H4 (cell line): ENCODE data around the gene NDFIP2. TPM values are rescaled to one million over a fixed set of nuclear protein-coding genes. Genes with fewer than 3 reads are reported as not detected.

Experiments
- DNase-seq: peaks from one replicate; pipeline ENCODE4 v3.0.0-alpha.2; 2015; ENCODE audit warnings: low spot score
- total RNA-seq: library from RNA; depleted of rRNA; stranded (reverse); fragments of >200 nt; shearing (Covaris generic); gene quantifications from 2 replicates; pipeline ENCODE4 v1.2.3, GENCODE V29; 2014; rRNA removed

The NDFIP2 gene
- total RNA-seq: 22.8 and 28.4 TPM in 2 replicates

GRCh38 chr13:79480954-79481684 lies at the start of gene NDFIP2:
NDFIP2 (plus strand) TSS chr13:79481155; CDS start chr13:79481204, 49 bp downstream.
- DNase-seq: peak; percentile 58

DNA sequence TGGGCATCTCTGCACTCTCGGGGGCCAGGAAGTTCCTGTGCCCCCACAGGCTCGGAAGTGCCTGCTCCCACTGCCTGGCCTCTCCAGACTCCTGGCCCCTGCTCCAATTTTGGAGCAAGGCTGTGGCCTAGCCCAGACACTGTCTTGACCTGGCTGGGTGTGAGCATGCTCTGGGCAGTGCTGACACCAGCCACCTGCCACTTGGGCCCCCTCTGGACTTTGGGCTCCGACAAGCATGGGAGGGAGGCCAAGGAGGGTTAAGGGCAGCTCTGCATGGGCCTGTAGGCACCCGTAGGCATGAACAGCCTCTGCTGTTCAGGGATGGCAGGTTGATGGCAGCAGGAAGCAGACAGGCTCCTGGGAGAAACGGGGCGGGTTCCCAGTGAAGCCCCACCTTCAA lies 48.9 kb upstream of the NDFIP2 start:
- DNase-seq: no peak

GRCh38 chr13:79432992-79433391 lies 48.0 kb upstream of the NDFIP2 start:
- DNase-seq: no peak

- DNase-seq: no peak
These were observed 46.4 kb upstream of the NDFIP2 start for GRCh38 chr13:79434556-79434955.

GRCh38 chr13:79435561-79435990 lies 45.4 kb upstream of the NDFIP2 start:
- peak; percentile 6 for DNase-seq

DNA sequence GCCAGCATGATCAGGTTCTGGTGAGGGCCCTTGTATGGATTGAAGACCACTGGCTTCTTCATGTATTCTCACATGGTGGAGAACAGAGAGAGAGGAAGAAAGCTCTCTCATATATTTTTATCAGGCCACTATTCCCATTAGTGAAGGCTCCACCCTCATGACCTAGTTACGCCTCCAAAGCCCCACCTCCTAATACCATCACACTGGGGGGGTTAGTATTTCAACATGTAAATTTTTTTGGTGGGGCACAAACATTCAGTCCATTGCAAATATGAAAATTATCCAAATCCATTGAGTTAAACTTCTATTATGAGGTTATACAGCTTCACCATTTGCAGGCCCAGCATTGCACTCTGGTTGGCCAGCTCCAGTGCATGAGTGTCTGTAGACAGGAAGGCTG lies 41.7 kb upstream of the NDFIP2 start:
- DNase-seq: no peak

GRCh38 chr13:79440958-79441528 lies 39.9 kb upstream of the NDFIP2 start:
- DNase-seq: no peak

DNA sequence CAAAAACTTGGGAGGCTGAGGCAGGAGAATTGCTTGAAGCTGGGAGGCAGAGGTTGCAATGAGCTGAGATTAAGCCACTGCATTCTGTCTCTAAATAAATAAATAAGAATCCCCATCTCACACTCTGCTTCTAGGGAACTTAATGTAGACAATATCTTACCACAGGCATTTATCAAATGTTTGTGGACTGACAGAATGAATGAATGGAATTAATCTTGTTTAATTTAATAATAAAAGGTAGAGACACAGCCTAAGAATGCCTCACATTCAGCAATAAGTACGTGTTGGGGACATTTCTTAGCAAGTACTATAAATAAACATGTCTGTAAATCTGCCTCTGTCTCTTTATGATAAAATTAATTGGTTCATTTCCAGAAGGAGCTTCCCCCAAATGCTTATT lies 38.7 kb upstream of the NDFIP2 start:
- no peak for DNase-seq

DNA sequence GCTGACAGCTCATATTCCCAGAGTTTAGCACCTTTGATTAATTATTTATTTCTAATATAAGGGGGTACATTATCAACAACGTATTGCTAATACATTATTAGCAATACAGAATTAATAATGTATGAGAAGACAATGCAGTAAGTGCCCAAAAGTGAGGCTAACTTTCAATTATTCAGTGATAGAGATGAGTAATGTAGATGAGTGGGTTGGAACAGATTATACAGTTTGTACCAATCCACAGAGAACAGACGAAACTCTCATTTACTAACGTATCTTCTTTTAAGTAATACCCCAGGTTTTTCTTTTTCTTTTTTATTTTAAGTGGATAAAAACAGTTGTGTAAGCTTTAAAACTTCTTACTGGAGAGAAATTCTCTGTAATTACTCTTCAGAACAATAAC lies 38.2 kb upstream of the NDFIP2 start:
- no peak for DNase-seq

DNA sequence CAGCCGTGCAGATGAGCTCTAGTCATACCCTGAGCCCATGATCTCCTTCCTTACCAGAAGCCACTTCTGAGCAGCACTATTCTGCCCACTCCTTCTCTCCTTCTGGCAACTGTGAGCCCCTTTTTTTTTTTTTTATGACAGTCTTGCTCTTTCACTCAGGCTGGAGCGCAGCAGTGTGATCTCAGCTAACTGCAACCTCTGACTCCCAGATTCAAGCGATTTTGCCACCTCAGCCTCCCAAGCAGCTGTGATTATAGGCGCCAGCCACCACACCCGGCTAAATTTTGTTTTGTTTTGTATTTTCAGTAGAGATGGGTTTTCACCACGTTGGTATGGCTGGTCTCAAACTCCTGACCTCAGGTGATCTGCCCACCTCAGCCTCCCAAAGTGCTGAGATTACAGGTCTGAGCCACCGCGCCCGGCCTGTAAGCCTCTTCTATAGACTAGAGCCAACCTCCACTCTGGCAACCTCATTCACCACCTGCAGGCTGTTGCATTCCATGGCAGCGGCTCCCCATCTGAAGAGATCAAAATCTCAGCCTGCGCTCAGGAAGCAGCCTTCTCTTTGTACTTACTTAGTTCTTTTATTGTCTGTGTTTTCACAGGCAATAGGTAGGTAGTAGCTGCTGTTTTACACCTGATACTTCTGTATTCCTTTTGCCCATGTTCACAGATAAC lies 34.8 kb upstream of the NDFIP2 start:
- no peak for DNase-seq

GRCh38 chr13:79447141-79447540 lies 33.8 kb upstream of the NDFIP2 start:
- DNase-seq: no peak

DNA sequence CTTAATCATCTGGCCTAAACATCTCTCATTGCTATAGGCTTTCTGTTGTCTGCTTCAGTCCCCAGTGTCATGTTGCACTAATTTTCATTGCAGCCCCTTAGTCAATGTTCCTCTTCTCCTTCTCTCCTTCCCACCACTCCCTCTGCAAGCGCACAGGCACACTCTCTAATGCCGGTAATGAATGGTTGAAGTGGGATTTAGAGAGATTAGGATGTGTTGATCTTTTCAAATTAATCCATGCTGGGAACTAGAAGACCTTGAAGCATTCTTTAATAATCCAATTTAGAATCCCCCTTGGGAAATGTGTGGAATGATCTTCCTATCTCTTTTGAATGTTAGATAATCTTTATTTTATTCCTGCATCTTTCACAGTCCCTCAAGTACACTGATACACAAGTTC lies 33.2 kb upstream of the NDFIP2 start:
- no peak for DNase-seq

DNA sequence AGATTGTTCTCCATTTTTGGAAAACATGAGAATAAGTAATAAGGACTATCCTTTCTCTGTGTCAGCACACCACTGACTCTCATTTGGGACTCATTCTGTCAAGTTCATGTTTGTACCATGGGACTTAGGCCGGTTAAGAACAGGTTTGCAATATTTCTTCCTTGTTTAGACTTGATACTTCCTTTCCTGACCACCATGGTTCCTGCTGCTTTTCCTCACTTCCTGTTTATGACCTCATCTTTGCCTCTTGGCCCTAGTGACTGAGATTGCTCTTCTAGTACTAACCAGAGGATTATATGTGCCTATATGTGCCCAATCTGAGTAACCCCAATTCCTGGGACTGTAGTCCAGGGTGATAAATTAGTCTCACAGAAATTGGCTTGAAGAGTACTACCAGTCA lies 32.5 kb upstream of the NDFIP2 start:
- peak; percentile 10 for DNase-seq

- no peak for DNase-seq
These were observed 30.8 kb upstream of the NDFIP2 start for GRCh38 chr13:79450110-79450509.

DNA sequence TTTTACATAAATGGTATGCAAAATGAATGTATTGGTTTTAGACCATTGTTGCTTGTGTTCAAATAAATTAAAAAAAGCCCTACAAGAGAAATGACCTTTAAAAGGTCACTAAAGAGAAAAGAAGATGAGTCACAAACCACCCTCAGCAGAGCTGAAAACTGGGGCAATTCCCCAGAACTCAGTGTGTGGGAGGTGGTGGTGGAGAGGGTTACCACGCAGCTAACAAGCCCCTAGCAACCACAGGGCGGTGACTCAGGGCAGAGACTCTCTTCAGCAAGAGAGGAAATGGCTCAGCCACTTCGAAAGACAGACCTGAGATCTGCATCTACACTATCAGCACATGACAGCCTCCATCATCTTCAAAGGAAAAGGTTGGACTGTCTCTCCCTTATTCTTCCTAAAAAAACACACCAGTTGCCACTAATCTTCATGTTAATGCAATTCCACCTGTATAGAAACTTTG lies 29.4 kb upstream of the NDFIP2 start:
- DNase-seq: peak; percentile 36

DNA sequence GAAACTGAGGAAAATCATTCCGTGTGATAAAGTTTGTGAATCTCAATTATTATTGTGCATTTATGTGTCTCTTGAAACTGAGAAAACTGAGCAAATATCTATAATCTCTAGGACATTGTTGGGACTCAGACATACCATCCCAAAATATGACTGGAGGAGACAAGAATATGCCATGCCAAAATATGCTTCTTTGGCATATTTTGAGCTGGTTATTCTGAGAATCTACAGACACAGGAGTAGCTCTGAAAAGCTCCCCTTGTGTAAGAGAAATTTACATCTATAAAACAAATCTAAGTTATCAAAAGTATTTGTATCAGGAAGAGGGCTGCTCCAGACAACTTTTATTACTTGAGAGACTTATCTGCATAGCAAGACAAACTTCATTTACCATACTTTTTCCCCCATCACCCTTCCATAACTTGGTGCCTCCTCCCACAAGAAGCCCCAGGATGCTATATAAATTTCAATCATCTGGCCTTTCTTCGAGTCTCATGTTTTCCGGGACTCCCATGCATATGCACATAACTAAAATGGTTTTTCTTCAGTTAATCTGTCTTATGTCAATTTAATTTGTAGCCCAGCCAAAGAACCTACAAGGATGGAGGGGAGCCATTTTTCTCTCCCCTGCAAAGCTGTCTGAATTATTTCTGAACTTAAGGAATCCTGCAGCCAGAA lies 28.6 kb upstream of the NDFIP2 start:
- no peak for DNase-seq

DNA sequence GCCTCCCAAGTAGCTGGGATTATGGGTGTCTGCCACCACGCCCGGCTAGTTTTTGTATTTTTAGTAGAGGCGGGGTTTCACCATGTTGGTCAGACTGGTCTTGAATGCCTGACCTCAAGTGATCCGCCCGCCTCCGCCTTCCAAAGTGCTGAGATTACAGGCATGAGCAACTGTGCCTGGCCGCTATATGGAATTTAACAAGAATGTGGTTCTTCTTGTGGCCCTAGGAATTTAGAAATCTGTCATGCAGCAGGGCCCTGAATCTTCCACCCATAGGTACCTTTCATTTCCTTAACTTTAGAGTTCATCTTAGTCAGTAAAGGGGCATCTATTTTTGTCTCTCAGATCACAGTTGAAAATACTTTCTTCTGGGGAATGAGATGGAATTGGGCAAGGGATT lies 25.6 kb upstream of the NDFIP2 start:
- no peak for DNase-seq

DNA sequence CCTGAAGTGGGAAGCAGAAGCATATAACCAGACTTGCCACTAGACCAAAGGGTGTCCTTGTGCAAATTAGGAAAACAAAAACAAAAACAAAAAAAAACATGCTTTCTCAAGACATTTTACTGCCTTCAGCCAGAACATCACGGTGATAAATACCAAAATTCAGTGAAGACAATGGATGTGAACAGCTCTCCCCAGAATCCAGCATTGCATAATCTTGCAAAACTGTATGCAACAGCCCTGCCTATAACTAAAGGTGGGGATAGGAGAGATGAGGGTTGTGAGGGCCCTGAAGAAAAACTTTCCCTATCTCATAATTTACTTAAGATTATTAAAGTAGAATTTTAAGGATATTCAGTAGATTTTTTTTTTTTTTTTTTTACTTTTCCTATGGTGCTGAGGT lies 24.9 kb upstream of the NDFIP2 start:
- DNase-seq: no peak

DNA sequence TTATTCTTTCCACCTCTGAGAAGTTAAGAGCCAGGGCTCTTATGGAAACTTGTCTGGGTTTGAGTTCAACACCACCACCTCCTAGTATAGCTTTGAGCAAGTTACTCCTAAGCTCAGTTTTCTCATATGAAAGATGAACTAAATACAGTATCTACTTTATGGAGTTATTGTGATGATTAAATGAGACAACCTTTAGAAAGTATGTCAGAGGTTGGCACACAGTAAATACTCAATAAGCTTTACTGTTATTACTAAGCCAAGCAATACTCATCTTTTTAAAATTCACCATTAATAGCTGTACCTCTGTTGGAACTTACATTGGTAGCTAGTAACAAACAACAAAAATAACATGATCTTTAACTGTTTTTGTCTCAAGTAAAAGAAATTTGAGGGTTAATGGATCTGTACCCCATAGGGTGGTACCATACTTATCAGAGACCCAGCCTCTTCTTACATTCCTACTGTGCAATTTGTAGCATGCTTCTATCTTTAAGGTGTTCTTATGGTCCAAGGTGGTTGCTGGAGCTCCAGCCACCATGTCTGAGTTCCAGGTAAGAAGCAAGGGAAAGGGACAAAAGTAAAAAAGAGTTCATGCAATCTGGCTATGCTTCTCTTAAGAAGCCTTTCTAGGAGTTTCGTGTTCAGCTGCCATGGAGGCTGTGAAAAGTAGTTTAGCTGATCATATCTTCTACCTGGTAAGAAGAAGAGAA lies 24.1 kb upstream of the NDFIP2 start:
- DNase-seq: no peak

DNA sequence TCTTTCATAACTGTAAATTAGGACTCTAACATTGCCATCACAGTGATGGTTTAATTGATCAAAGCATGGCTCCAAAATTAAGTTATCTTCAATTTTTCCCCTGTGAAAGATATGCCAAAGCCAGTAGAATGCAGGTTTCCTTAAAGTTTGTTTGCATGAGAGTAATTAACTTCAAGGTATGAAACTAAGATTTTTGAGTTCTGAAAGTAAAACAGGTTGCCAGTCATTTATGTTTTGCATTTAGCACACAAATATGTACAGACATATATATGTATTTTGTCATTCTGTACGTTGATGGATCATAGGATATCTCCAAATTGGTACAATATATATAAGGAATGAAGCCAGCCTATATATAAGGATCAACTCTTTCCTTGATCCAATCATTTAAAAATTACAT lies 23.6 kb upstream of the NDFIP2 start:
- DNase-seq: no peak

DNA sequence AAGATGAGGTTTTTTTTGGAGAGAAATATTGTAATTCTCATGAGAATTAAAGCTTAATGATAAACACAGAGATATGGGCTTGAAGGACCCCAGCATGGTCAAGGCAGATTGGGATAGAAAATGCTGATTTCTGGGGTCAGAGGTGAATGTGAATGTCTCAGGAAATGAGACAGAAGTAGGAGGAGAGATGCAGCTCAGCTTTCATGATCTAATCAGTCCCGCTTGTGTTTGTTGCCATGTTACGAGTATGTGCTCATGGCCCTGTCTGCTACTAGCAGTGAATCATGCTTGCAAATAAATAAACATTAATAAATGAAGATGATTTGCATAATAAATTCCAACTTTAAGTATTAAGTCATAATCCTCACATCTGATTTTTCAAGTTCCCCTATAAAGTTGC lies 23.0 kb upstream of the NDFIP2 start:
- DNase-seq: peak; percentile 16

DNA sequence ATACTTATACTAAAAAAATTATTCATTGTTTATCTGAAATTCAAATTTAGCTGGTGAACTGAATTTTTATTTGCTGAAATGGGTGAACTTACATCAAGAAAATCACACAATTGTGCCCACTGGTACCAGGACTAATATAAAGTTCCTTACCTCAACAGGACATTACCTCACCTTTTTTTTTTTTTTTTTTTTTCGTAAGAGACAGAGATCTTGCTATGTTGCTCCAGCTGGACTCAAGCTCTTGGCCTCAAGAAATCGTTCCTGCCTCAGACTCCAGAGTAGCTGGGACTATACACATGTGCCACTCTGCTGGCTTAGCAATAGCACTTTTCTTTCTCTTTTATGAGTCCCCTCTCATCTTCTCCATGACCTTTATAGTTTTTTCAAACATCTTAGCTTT lies 22.5 kb upstream of the NDFIP2 start:
- no peak for DNase-seq
